Peyer's patch (tissue), 4 donors: ENCODE measurements around the gene LAMP5. TPM values are rescaled to one million over a fixed set of nuclear protein-coding genes. Genes with fewer than 3 reads are reported as not detected.

Experiments used
- DNase-seq, 3 donors: peaks; one replicate each; pipeline ENCODE4 v3.0.0-alpha.2; 2017 to 2019
- H3K27ac ChIP-seq, 4 donors: fragments of 200-600 bp; sonication (generic); one replicate each; pipeline ENCODE4 v1.5.1; 2016 to 2019
- H3K27me3 ChIP-seq, 2 donors: fragments of 200-600 bp; sonication (generic); one replicate each; pipeline ENCODE4 v1.5.1; 2019
- H3K36me3 ChIP-seq, 3 donors: fragments of 200-600 bp; sonication (generic); one replicate each; pipeline ENCODE4 v1.5.1; 2016 to 2019
- H3K4me1 ChIP-seq, 4 donors: fragments of 200-600 bp; sonication (generic); one replicate each; pipeline ENCODE4 v1.5.1; 2016 to 2019
- H3K4me3 ChIP-seq, 4 donors: fragments of 200-600 bp; sonication (generic); 1 replicate in 3 of 4; 2 replicates in 1 of 4; pipeline ENCODE4 v1.5.1; 2016 to 2019; ENCODE audit warnings: mild to moderate bottlenecking in 1 of 4
- H3K9me3 ChIP-seq, 4 donors: fragments of 200-600 bp; sonication (generic); one replicate each; pipeline ENCODE4 v1.5.1; 2016 to 2019; ENCODE audit warnings: mild to moderate bottlenecking in 1 of 4
- CTCF ChIP-seq, 6 experiments: fragments of 450-650 bp in 4 of 6; fragments of 200-600 bp in 2 of 6; sonication (generic) in 1 of 6; IDR thresholded peaks; one replicate each; pipeline ENCODE4 v1.5.1; 2017 to 2019; ENCODE audit warnings: antibody characterized with exemption in 6 of 6, mild to moderate bottlenecking in 3 of 6, moderate library complexity in 1 of 6
- POLR2A ChIP-seq, 2 donors: fragments of 450-650 bp; IDR thresholded peaks; one replicate each; pipeline ENCODE4 v1.5.1; 2017; ENCODE audit warnings: antibody characterized with exemption in 2 of 2, mild to moderate bottlenecking in 2 of 2, moderate library complexity in 2 of 2
- total RNA-seq, 4 donors: library from RNA; depleted of rRNA; stranded (reverse); fragments of >200 nt; gene quantifications; one replicate each; pipeline ENCODE4 v1.1.0, GENCODE V29; 2016

Gene LAMP5
- total RNA-seq, 4 donors from 2014 or later, result not detected

- H3K36me3 ChIP-seq, result no peaks in the 10 kb centered on the region
- no peak overlapping the region for H3K4me3 ChIP-seq
- no peaks in the 10 kb centered on the region for H3K27me3 ChIP-seq
- H3K27ac ChIP-seq, result no peak overlapping the region
- H3K9me3 ChIP-seq, result no peaks in the 10 kb centered on the region
- no peaks in the 10 kb centered on the region for H3K4me1 ChIP-seq
- TF ChIP-seq CTCF (IDR thresholded peaks at IDR 0.05) (no peak), POLR2A (IDR thresholded peaks at IDR 0.05) (no peak)
- no peak for DNase-seq
These were observed 58.3 kb downstream of the LAMP5 start for GRCh38 chr20:9572670-9573069.

GRCh38 chr20:9573335-9574151 is 59.2 kb downstream of the LAMP5 start:
- TF ChIP-seq POLR2A (IDR thresholded peaks at IDR 0.05) (no peak), CTCF (IDR thresholded peaks at IDR 0.05) (no peak)
- no peaks in the 10 kb centered on the region for H3K4me1 ChIP-seq
- no peak overlapping the region for H3K4me3 ChIP-seq
- no peaks in the 10 kb centered on the region for H3K27me3 ChIP-seq
- no peak for DNase-seq
- H3K36me3 ChIP-seq, result no peaks in the 10 kb centered on the region
- H3K9me3 ChIP-seq, result no peaks in the 10 kb centered on the region
- H3K27ac ChIP-seq, result no peak overlapping the region

GRCh38 chr20:9574181-9574580 is 59.8 kb downstream of the LAMP5 start:
- TF ChIP-seq POLR2A (IDR thresholded peaks at IDR 0.05), result no peak
- no peak for TF ChIP-seq CTCF (IDR thresholded peaks at IDR 0.05)
- Histone ChIP-seq H3K36me3 (no peaks in the 10 kb centered on the region), H3K4me1 (no peaks in the 10 kb centered on the region), H3K27me3 (no peaks in the 10 kb centered on the region), H3K27ac (no peak overlapping the region), H3K9me3 (no peaks in the 10 kb centered on the region), H3K4me3 (no peak overlapping the region)
- no peak for DNase-seq

GRCh38 chr20:9574776-9575175 is 60.4 kb downstream of the LAMP5 start:
- no peak overlapping the region for H3K4me3 ChIP-seq
- TF ChIP-seq CTCF (IDR thresholded peaks at IDR 0.05) (no peak), POLR2A (IDR thresholded peaks at IDR 0.05) (no peak)
- H3K9me3 ChIP-seq, result no peaks in the 10 kb centered on the region
- H3K36me3 ChIP-seq, result no peaks in the 10 kb centered on the region
- H3K4me1 ChIP-seq, result no peaks in the 10 kb centered on the region
- H3K27ac ChIP-seq, result no peak overlapping the region
- no peak for DNase-seq
- no peaks in the 10 kb centered on the region for H3K27me3 ChIP-seq

GRCh38 chr20:9575836-9576235 is 61.4 kb downstream of the LAMP5 start:
- no peaks in the 10 kb centered on the region for H3K36me3 ChIP-seq
- no peak overlapping the region for H3K4me3 ChIP-seq
- no peaks in the 10 kb centered on the region for H3K9me3 ChIP-seq
- no peaks in the 10 kb centered on the region for H3K4me1 ChIP-seq
- TF ChIP-seq CTCF (IDR thresholded peaks at IDR 0.05), result no peak
- TF ChIP-seq POLR2A (IDR thresholded peaks at IDR 0.05), result no peak
- no peak overlapping the region for H3K27ac ChIP-seq
- no peak for DNase-seq
- no peaks in the 10 kb centered on the region for H3K27me3 ChIP-seq
